Right lobe of liver (tissue), 4 donors: ENCODE results near the gene TSNAX.

ENCODE experiments used
- POLR2A ChIP-seq: fragments of 450-650 bp; IDR thresholded peaks from one replicate; pipeline ENCODE4 v1.6.1; 2017; ENCODE audit warnings: antibody characterized with exemption, mild to moderate bottlenecking
- TF ChIP-seq, protein P1 (sequence below), 4 donors: fragments of 200-600 bp in 3 of 4; fragments of 450-650 bp in 1 of 4; IDR thresholded peaks; one replicate each; pipeline versions ENCODE4 v1.5.1 to v1.8.0; 2016 to 2022; ENCODE audit warnings: antibody characterized with exemption in 4 of 4, mild to moderate bottlenecking in 2 of 4
- donor health status: DM: no; HTN: no; CAD: no.
- donor health status: DM: no; HTN: no; CAD: no.
- donor health status: DM: no; HTN: yes; CAD: no.

DNA sequence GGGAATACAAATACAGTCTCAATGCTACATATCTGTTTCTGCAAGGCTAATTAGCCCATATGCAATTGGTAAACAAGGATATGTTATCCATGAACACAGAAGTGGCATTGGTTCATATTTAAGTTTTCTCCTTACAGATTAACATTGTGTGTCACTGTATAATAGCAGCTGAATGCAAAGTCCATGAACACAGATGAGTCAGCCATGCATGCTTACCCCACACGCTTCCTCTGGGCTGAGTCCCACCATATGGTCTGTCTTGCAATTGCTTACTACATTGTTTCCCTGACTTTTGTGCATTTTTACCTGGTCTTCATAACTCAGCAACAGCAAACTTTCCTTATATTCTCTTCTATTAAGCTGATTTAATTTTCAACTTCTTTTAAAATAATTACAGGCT lies 41.5 kb upstream of the TSNAX start:
- TF ChIP-seq, protein P1, sequence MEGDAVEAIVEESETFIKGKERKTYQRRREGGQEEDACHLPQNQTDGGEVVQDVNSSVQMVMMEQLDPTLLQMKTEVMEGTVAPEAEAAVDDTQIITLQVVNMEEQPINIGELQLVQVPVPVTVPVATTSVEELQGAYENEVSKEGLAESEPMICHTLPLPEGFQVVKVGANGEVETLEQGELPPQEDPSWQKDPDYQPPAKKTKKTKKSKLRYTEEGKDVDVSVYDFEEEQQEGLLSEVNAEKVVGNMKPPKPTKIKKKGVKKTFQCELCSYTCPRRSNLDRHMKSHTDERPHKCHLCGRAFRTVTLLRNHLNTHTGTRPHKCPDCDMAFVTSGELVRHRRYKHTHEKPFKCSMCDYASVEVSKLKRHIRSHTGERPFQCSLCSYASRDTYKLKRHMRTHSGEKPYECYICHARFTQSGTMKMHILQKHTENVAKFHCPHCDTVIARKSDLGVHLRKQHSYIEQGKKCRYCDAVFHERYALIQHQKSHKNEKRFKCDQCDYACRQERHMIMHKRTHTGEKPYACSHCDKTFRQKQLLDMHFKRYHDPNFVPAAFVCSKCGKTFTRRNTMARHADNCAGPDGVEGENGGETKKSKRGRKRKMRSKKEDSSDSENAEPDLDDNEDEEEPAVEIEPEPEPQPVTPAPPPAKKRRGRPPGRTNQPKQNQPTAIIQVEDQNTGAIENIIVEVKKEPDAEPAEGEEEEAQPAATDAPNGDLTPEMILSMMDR (IDR thresholded peaks at IDR 0.05) = no peak
- no peak for TF ChIP-seq POLR2A
